ENCODE measurements around the gene RNF212.
"Not testable (repeated sequence)": the region's sequence is repeated elsewhere in the genome, so short reads cannot be mapped to it uniquely, and the experiment has no call there.

Gene RNF212

DNA sequence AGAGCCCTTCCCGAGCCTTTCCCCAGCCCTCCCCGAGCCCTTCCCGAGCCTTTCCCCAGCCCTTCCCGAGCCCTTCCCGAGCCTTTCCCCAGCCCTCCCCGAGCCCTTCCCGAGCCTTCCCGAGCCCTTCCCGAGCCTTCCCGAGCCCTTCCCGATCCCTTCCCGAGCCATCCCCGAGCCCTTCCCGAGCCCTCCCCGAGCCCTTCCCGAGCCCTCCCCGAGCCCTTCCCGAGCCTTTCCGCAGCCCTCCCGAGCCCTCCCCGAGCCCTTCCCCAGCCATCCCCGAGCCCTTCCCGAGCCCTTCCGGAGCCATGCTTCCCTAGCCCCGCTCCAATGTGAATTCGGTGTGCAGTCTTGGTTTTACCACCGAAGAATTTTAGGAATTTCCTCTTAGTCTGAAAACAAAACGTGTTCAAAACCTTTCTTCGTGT, 66.8 kb downstream of the RNF212 start:
- not testable (repeated sequence) for DNase-seq

DNA sequence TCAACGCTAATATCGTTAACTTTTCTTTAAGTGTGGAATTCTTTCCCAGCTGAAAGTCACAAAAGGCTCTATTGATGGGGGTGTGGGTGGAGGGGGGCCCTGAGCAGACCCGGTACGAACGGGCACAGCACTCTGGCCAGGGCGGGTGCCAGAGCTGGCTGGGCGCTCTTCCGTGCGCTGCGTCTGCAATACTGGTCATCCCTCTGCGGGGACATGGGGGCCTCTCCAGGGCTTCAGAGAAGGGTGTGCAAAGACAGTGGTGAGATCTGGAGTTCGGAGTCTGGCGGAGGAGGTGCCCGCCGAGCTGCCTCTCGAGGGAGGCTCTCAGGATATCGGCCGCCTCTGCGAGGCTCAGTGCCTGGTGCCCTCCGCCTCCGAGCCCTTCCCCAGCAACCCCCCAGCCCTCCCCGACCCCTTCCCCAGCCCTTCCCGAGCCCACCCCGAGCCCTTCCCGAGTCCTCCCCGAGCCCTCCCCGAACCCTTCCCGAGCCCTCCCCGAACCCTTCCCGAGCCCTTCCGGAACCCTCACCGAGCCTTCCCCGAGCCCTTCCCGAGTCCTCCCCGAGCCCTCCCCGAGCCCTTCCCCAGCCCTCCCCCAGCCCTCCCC, 67.7 kb downstream of the RNF212 start:
- DNase-seq = no peak

DNA sequence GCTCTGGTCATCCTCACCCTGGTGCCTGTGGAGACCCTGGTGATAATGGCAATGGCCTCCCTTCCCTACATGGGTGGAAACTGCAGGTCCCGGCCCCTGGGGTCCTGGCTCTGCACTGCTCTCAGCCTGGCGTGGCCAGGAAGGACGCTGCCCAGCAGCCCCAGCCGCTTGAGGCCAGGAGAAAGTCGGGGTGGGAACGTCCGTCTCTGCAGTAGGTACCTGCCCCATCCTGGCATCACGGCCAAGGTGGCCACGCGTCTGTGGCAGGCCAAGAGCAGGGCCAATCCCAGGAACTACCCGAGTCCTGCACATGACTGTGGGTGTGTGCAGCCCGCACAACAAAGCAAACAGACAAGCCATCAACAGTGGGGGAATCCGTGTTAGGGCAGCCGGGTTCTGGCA, 68.2 kb downstream of the RNF212 start:
- DNase-seq = no peak

DNA sequence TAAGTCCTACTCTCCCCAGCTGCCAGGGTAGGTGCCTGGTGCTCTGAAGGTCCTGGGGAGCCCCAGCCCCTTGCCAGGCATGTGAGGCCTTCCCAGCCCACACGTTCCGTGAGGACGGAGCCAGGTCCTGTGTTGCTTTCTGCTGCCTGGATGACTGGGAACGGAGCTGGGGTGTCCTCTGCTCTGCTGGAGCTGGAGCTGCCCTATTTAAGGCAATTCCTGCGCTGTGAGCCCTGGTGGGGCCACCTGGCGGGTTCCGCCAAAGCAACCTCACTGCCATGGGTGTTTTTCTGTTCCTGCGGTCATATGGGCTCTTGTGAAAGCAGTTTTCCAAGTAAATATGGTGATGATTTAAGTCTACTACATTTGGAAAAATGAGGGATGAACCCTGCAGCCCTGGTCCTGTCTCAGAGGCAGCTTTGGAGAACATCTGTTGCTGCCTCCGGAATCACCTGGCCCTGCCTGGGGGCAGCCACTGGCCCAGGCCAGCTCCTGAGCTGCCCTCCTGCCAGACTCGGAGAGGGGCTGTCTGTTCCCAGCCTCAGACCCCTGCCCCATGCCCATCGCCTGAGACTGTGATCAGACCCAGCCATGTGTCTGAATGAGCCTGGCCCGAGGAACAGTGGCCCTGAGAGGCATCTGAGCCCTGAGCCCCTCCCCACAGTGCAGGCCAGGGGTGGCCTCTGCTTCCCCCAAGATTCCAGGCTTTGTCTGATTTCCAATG, 68.7 kb downstream of the RNF212 start:
- DNase-seq = no peak

DNA sequence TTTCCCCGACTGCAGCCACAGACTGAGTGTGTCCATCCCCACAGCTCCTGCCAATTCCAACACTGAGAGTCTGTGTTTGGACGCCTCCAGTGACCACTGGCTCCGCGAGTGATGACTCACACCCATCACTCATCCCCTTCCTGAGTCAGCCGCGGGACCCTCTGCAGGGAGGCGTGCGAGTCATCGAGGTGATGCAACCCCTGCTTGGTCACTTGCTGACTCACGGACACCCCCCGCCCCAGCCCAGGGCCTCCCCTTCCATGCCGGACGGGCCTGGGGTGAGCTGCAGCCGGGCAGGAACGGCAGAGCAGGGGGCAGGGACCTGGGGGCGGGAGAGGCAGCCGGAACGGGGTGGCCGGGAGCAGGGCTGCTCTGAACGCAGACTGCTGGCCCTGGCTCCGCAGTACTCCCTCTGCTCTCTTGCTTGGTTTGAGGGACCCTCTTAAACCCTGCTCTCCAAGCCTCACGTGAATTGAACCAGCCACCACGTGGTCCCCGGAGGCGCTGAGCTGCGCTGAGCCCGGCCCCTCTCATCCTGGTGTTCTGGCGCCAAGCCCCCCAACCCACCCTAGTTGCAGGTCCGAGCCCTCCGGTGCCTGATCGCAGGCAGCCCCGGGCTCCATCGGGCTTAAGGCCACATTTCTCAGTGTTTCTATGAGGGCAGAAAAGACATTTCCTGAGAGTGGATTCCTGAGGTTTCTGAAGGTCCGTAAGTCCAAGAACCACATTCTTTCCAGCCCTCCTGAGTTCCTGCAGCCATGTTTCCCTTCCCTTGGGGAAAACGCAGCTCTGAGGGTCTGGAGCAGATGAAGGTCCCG, 69.5 kb downstream of the RNF212 start:
- DNase-seq = no peak

DNA sequence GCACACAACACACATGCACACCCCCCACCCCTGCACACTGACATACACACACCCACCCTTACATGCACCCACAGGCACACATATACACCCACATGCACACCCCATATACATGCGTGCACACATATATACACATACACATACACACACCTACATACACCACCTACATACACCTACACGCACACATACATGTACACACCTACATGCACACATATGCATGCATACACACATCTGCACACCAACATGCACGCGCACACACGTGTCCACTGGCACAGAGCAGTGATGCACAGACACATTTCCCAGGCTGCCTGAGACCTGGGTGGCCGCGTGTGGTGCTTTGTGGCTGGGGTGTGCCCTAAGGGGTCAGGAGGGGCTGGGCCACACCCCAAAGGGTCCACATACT, 70.2 kb downstream of the RNF212 start:
- no peak for DNase-seq

DNA sequence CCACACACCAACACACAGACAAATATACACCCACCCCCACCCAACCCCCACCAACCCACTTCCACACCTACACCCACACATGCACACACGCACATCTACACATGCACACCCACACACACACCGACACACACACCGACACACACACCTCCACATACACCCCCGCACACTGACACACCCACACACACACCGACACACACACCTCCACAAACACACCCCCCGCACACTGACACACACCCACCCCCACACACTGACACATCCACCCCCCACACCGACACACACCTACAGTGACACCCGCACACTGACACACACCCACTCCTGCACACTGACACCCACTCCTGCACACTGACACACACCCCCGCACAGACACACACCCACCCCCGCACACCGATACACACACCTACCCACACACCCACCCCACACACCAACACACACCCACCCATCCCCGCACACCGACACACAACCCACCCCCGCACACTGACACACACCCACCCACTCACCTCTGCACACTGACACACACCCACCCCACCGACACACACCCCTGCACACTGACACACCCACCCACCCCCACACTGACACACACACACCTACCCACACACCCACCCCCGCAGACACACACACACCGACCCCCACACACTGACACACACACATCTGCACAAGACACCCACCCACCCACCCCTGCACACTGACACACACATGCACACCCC, 70.9 kb downstream of the RNF212 start:
- no peak for DNase-seq

DNA sequence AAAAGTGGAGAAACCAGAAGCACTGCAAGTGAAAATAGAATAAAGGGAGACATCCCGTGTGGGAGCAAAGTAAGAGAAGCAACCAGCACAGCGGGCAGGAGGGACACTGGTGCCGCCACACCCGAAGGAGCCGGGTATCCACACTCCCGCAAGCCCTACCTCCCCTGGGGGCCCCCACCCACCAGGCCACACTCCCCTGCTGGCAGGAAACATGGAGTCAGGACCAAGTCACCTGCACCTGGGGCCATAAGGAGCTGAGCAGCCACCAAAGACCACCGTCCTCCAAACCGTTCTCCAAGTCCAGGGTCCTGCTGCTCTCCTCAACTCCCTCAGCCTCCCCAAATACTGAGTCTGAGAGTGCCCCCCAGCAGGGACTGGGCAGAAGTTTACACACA, 71.4 kb downstream of the RNF212 start:
- DNase-seq = no peak

DNA sequence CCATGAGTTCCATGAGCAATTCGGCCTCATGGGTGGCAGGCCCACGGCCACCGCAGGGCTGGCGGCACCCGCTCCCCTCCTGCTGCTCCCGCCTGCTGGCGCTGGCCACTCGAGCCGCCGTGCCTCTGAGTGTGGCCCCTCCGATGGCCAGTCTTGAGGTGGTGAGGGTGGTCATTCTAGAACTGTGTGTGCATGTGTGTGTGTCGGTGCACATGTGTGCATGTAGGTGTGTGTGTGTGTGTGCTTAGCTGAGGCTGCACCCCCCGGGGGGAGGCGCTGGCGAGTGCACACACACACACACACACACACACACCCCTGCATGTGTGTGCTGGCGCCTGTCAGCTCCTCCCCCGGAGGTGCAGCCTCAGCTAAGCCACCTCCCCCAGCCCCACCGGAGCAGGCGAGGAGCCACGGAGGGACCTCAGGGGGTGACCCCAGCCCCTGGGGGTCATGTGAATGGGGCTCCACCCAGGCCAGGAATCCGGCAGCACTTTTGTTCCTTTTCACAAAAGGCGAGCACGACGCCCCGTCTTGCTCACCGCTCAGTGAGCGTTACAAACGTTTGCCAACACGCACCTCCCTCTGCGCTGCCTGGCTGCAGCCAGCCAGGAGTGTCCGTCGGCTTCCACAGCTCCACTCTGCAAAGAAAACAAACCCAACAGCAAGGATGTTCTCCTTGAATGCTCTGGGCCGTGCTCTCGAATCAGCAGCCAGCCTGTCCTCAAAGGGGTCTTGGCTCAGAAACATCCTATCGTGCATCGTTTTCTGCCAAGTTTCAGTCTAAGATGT, 72.0 kb downstream of the RNF212 start:
- no peak for DNase-seq

DNA sequence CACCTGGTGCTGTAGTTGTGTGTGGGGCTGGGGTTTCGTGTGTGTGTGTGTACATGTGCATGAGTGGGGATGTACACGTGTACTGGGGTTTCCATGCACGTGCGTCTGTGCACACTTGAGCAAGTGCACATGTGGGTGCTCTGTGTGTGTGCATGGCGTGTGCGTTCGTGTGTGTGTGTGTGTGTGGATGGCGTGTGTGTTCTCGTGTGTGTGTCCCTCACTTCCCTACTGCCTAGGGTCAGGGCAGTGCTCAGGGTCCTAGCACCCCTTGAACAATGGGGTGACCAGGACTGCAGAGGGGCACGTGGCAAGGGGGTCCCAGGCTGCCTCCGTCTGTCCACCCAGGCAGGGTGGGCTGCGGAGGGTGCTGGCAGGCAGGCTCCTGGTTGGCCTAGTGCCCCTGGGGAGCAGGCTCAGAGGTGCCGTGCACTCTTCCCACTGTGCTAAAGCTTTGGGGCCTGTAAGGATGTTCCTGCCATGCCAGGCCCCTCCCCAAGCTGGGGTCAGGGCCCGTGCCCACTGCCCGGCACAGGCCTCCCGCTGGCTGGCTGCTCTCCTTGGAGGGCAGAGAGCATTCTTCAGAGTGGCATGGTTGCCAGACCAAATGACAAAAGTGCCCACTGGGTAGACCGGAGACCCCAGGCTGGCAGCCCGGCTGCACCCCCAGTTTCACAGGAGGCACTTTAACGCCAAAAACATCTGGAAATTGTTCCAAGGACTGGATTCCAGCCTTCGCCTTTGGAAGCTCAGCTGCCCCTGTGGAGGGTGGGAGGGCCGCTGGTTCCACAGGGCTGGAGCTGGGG, 72.8 kb downstream of the RNF212 start:
- no peak for DNase-seq

DNA sequence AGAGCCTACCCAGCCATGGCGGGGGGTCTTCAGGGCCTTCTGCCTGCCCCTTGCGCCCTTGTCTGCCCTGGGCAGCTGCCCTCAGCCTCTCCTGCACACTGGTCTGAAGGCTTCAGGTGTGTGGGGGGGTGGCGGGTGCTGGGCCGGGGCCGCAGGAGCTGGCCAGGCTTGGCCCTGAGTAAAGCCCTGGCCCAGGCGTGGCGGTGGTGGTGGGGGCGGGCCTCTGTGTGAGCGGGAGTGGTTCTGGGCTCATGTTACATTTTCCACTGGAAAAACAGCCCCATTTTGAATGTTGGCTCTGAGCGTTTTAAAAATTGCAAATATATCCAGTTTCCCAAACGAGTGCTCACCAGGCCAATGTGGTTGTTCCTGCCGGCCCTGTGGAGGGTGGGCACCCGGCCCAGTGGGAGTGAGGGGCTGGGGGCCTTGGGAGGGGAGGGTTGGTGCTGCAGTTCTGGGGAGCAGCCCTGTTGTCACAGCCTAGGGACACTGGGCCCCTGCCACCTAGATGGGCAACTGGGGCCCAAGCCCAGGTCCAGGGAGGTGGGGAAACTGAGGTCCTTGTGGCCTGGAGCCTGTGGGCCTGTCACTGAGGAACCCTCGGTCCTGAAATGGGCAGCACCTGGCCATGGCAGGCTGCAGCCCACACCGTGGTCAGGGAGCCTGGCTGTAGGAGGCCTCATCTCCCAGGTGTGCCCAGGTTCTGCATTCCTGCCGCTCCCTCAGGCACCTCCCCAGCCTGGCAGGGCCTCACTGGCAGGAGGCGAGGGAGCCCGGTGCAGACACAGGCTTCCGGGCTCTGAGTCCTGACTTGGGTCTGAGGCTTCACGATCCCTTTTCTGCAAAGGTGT, 73.6 kb downstream of the RNF212 start:
- DNase-seq = no peak

DNA sequence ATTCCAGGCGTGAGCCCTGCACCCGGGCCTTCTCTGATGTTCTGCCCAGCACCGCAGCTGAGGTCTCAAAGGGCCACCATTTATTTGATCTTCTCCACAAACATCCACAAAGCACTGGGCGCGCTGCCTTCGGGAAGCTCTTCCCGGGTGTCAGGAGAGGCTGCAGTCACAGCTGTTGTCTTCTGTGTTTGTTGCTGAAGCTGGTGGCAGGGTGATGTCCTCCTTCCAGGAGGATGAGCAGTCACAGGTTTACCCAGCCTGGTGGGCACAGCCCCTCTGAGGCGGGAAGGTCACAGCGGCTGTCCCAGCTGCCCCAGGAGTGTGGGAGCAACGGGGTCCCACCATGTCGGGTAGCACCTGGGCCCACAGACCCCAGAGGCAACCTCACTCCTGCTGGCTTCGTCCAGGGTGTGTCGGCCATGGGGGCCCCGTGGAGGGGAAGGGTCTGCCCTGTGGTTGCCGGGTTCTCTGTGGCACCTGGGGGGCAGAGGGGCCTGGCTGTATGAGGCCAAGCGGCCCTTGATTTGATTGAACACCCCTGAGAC, 74.3 kb downstream of the RNF212 start:
- DNase-seq = no peak

DNA sequence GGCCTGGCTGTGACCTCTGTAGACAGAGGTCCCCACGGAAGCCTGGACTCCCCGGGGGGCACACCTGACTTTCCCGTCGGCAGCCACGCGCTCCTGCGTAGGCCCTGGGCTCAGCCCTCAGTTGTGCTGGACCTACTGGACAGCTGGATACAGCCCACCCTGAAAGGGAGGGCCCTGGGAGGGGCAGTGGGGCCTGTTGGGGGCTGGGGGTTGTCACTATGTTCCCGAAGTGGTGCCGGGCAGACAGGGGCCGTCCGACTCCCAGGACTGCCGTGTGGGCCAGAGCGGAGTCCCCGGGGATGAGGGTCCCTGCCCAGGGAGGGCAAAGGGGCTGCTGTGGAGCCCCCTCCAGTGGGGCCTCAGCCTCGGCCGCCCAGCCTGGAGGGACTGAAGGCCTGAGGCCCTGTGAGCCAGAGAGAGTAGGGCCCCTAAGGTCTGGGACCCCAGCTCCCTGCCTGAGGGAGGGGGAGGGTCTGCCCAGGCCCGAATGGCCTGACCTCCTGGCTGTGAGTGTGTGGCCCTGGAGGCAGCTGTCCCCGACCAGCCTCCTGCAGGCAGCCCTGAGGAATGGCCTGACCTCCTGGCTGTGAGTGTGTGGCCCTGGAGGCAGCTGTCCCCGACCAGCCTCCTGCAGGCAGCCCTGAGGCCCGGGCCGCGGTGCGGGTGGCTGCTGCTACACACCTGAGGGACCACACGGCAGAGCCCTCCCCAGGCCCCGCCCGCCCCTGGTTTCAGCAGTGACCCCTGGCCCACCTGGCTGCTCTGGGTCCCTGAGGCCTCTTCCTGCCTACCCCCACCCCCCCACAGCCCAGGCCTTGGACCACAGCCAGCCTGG, 76.2 kb downstream of the RNF212 start:
- no peak for DNase-seq

DNA sequence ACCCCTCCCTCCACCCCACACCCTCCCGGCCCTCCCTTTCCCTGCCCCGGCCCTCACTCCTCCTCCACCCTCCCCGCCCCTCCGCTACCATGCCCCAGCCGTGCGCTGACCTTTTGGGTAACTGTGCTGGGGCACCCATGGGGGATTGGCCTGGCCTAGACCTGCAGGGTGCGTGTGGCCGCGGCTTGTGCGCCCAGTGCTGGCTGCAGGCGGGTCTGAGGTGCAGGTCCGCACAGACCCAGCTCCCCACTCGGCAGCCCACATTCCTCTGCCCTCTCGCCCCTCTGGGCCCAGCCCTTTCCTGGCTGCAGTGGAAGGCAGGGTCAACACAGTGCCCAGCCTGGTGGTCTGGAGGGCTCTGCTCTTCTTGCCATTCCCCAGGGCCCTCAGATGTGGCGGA, 77.3 kb downstream of the RNF212 start:
- no peak for DNase-seq

DNA sequence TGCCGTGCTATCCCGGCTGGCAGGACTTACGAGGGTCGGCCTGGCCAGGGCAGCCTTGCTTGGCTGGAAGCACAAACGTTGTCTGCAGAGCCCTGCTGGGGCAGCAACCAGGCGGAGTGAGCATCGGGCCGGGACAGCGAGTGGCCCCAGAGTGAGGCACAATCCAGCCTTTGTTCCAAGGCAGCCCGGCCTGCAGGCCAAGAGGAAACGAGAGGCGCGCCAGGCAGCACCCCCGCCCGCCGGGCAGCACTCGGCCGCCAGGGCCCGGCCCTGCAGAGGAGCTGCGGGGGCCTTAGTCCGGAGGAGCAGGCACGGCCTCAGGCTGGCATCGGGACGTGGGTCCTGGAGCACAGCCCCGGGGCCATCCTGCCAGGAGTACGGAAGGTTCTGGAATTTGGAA, 77.9 kb downstream of the RNF212 start:
- DNase-seq = no peak

DNA sequence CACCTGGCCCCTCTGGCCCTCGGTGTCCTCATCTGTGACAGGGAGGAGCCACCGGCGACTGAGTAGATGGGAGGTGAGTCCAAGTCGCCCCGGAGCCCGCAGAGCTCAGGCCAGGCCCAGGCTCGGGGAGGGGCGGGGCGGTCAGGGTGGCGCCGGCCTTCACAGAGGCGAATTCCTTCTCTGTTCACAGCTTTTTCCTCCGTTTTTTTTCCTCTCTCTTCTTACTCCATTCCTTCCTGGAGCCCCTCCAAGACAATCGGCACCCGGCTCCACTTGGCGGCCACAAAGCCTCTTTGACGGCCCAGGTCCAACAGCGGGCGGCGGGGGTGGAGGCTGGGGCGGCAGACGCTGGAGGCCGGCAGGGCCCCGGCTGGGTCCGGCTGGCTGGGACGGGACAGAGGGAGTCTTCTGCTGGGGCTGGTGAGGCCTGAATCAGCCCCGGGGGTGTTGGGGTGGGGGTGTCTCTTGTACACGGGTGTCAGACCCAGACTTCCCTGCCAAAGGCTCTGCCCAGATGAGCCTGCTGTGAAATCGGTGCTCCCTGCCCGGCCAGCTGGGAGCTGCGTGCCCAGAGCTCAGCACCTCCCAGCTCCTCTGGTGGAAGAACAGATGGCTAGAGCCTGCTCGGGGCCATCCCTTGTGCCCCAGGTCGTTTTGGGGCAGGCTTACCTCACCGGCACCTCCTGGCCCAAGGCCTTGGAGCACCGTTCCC, 79.4 kb downstream of the RNF212 start:
- no peak for DNase-seq

DNA sequence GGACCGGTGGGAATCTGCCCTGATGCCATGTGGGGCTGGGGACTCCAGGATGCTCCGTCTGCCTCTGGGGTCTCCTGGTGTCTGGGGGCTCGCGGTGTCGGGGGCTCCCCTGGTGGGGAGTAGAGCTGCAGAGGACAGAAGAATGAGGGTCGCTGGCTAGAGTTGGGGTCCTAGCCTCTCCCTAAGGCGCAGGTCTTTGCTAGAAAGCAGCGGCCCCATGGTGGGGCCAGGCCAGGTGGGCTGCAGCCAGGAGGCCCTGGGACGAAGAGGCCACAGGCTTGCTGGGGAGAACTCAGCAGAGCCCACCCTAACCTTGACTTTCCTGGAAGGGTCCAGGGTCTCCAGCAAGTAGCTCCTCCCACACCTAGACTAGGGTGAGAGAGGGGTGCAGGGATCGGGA, 80.5 kb downstream of the RNF212 start:
- DNase-seq = no peak

DNA sequence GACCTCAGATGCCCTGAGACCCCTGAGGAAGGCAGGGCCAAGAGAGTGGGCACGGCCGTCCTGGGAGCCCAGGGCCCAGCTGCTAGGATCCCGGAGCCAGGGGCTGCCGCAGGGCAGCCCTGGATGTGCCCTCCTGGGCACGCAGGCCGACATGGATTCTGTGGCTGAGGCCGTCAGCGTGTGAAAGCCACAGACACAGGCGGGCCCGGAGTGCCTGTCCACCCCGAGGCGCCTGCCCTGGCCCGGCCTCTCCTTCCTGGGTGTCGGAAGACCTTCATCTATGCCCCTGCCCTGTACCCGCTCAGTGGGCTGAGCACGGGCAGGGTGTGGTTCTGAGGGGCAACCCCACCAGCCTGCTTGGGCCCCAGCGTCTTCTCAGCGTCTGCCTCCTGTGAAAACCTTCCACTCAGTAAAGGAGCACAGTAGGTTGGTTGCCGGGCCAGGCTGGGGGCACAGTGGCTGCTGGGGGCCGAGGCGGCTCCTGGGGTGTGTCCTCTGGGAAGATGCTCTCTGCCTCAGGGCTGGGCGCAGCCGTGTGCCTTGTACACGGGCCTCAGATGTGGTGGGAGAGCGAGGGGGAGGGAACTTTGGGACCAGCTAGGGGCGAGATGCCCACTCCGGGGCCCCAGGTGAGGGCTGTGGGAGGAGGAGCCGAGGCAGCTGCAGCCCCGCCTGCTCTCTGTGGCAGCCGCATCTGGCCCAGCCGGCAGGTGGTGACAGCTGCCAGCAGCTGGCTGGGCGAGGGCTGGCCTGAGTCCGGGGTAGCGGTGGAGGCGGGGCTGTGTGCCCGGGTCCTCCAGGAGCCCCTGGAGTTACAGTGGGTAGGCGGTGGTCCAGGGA, 81.2 kb downstream of the RNF212 start:
- no peak for DNase-seq
